ENCODE data around the gene ICA1. TPM values are rescaled to one million over a fixed set of nuclear protein-coding genes. Genes with fewer than 3 reads are reported as not detected.

ICA1 gene
- total and polyA plus RNA-seq, 2 donors (not counting 3 experiments of a cell fraction or from before 2014, with no cell fraction given) = 19.0 to 47.1 TPM

GRCh38 chr7:8109196-8110022, 152.6 kb downstream of the ICA1 start:
- no peak for TF ChIP-seq CTCF (IDR thresholded peaks at IDR 0.05; ENCODE audit: extremely low read depth in 1 of 2, insufficient read depth in 1 of 2, low read depth in 1 of 2, low read length in 2 of 2)
- TF ChIP-seq JUN (IDR thresholded peaks at IDR 0.05; ENCODE audit: borderline replicate concordance, insufficient read depth, insufficient read length, low read depth) = no peak
- TF ChIP-seq MAX (IDR thresholded peaks at IDR 0.05; ENCODE audit: insufficient read depth, insufficient read length) = no peak
- TF ChIP-seq POLR2A (IDR thresholded peaks at IDR 0.05; ENCODE audit: low read depth, low read length) = no peak
- TF ChIP-seq FOS (IDR thresholded peaks at IDR 0.05; ENCODE audit: borderline replicate concordance, insufficient read depth, low read length) = no peak
- no peak for TF ChIP-seq EZH2 (IDR thresholded peaks at IDR 0.05; ENCODE audit: borderline replicate concordance, low read depth, low read length, severe bottlenecking)
- no peak for TF ChIP-seq GATA2 (IDR thresholded peaks at IDR 0.05; ENCODE audit: insufficient read depth, insufficient read length, low read depth, low read length)
- TF ChIP-seq MYC (IDR thresholded peaks at IDR 0.05; ENCODE audit: low read depth, low read length) = no peak
- TF ChIP-seq POLR2AphosphoS5 (IDR thresholded peaks at IDR 0.05; ENCODE audit: insufficient read depth, low read depth, low read length) = no peak

More at GRCh38 chr7:8109196-8110022, 152.6 kb downstream of the ICA1 start:
- H3K27me3 ChIP-seq (ENCODE audit: control insufficient read depth in 2 of 2, insufficient read depth in 2 of 2, low read length in 2 of 2) = no peaks in the 10 kb centered on the region
- intact Hi-C loops (cut with micrococcal nuclease) (no loop called here), dilution Hi-C loops (cut with MboI; ENCODE audit: extremely low pct_ligation_motif_present, low sequenced_read_pairs) (no loop called here)
- no TSS peak for BruUV-seq (replicated peaks)
- no peaks in the 10 kb centered on the region for H3K79me2 ChIP-seq (ENCODE audit: control insufficient read depth, insufficient read depth, low read length)
- H3K9me1 ChIP-seq (replicated peaks; ENCODE audit: control insufficient read depth, extremely low read depth, insufficient read depth, low read length) = no peaks in the 10 kb centered on the region
- no peak overlapping the region for H3K9ac ChIP-seq (replicated peaks; ENCODE audit: extremely low read depth, insufficient read depth, low read length)
- POLR2A ChIA-PET = no interaction called here
- no peak overlapping the region for H3K27ac ChIP-seq (ENCODE audit: insufficient read depth, low read depth, low read length)
- no peaks in the 10 kb centered on the region for H4K20me1 ChIP-seq (replicated peaks; ENCODE audit: control insufficient read depth, extremely low read depth, insufficient read depth, low read length)
- DNase-seq (ENCODE audit: low read depth, low spot score) = no peak
- no peaks in the 10 kb centered on the region for H3K36me3 ChIP-seq (ENCODE audit: control insufficient read depth in 2 of 2, extremely low read depth in 1 of 2, insufficient read depth in 2 of 2, low read length in 2 of 2)
- no peaks in the 10 kb centered on the region for H3K9me3 ChIP-seq (replicated peaks; ENCODE audit: control insufficient read depth, insufficient read depth, low read length)
- CTCF ChIA-PET = no interaction called here
- H3K4me2 ChIP-seq (ENCODE audit: insufficient read depth, low read length) = no peak overlapping the region
- FAIRE-seq = peak; percentile 18
- H3K4me3 ChIP-seq (replicated peaks in 1 of 3; ENCODE audit: insufficient read depth in 1 of 3, low read depth in 1 of 3, low read length in 3 of 3) = no peak overlapping the region
- H3K4me1 ChIP-seq (ENCODE audit: control insufficient read depth, extremely low read depth, insufficient read depth, low read length) = no peaks in the 10 kb centered on the region
- H2AFZ ChIP-seq (ENCODE audit: low read depth, low read length) = no peak overlapping the region

Measured in endothelial cell of umbilical vein (primary cell).